ENCODE measurements around the gene TWF2.

TWF2 gene

DNA sequence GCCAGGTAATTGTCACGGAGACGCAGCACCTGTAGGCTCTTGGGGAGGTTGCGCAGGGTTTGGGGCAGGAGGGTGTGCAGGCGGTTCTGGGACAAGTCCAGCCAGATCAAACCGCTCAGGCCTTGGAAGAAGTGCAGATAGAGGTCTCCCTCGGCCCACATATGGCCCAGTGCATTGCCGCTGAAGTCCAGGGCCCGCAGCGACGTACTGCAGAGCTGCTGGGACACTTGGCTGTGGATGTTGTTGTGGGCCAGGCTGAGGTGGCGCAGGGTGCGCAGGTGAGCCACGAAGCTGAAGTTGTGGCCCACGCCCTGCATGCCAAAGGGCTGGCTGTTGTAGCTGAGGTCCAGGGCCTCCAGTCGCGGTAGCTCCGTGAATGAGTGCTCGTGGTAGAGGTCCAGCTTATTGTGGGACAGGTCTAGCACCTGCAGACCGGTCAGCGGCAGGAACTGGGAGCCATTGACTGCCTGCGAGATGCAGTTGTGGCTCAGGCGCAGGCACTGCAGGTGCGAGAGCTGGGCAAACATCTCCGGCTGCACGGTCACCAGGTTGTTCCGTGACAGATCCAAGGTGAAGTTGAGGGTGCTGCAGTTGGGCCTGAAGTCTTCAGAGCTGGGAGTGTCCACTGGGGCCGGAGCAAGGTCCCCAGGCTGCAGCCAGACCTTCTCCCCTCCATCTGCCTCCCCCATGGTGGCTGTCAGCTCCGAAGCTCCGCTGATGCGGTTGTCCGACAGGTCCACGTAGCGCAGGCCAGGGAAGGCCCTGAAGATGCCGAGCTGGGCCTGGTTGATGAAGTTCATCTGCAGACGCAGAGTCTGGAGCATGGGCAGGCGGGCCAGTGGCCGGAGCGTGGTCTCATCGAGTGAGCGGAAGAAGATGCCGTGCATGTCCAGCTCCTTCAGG, 16.4 kb downstream of the TWF2 start:
- no peak for DNase-seq (ENCODE audit: low read depth, low spot score)

DNA sequence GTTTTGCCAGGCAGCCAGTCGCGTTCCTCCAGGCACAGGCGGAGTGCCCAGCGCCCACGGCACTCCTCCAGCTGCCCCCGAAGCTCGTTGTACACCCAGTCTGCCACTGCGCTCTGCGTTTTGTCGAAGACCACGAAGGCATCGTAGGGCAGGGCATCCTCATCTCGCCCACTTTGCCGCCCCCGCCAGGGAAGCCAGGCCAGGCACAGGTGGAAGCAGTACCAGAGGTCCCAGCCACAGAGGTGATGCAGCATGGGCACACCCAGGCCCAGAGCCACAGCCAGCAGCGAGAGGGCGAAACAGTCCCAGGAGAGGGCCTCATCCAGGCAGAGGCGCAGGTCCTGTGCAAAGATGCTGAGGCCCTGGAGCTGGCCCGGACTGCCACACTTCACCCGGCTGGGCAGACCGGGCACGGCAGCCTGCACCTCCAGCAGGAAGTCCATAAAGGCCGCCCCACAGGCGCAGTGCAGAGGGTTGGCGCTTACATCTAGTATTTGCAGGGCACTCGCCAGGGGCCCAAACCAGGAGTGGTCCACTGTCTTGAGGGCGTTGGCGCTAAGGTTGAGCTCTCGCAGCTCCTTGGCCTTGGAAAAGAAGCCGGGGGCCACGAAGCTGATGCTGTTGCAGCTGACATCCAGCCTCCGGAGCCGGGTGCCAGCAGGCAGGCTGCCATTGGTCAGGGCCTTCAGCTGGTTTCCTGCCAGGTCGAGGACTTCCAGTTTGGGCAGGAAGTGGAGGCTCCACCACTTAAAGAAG, 17.2 kb downstream of the TWF2 start:
- no peak for DNase-seq (ENCODE audit: low read depth, low spot score)

- DNase-seq (ENCODE audit: low read depth, low spot score) = no peak
Measured at GRCh38 chr3:52221141-52221562, 17.8 kb downstream of the TWF2 start.

DNA sequence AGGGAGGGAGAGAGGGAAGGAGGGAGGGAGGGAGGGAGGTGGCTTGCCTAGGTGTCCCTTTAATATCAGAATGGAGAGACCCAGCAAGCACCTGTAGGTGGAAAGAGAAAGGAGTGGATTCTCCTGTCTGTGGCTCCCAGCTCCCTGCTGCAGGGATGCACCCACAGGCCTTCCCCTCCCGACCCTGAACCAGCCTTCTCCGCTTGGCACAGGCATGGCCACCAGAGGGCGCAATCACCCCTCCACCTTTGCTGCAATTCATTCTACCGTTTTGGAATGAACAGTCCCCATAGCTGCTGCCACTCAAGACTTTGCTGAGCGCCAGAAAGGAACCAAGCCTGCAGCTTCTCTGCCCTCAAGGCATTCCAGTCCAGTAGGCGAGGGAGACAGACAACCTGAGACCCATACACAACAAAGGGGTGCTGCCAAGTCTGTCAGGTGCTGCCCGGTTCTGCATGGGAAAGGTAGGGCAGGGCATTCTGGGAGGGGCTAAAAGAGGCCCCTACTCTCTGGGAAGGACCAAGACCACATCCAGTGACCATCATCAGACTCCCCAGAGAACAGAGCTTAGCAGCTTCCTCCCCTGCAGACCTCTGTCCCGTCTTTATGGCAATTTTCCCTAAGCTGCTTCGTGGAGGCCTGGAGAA, 18.5 kb downstream of the TWF2 start:
- DNase-seq (ENCODE audit: low read depth, low spot score) = peak; percentile 85

DNA sequence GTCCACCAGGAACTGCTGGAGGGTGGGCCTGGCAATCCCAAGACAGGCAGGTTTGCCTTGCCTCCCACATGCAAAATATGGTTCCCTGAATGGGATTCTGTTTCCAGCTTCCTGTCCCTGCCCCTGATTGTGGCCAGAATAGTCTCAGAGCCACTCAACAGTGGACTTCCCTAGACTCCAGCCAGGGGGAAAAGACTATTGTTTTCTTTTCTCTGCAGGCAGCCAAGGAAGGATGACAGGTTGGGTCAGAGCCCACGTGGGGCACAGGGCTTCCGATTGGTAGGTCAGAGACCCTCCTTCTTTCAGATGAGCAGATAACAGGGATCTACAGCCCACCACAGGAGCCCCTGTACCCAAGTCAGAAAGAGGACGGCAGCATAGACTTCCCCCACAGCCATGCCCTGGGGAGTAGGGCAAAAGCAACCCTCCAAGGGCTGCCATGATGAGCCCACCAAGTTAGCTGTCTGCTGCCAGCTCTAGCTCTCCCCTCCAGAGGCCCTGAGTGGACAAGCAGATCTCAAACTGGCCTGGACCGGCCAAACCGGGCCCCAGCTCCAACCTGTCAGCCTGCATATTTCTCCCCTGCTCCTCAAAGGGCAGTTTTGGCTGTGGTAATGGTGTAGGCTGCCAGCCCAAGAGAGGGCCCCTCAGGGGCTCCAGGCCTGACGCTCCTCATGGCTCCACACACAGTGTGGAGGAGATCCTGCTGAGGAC, 19.9 kb downstream of the TWF2 start:
- no peak for DNase-seq (ENCODE audit: low read depth, low spot score)

- no peak for DNase-seq (ENCODE audit: low read depth, low spot score)
Measured at GRCh38 chr3:52218454-52218853, 20.5 kb downstream of the TWF2 start.

GRCh38 chr3:52218026-52218425, 20.9 kb downstream of the TWF2 start:
- DNase-seq (ENCODE audit: low read depth, low spot score) = no peak

DNA sequence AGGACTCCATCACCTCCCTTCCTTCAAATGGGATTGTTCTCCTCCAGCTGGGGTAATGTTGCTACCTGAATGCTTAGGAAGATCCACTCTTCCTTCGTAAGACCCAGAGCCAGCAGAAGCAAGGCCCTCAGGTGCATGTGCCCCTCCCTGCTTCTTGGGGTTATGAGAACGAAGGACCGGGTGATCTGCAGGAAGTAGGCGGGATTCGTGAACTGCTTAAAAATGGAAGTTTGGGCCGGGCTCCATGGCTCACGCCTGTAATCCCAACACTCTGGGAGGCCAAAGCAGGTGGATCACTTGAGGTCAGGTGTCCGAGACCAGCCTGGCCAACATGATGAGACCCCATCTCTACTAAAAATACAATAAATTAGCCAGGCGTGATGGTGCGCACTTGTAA, 21.6 kb downstream of the TWF2 start:
- DNase-seq (ENCODE audit: low read depth, low spot score) = no peak

DNA sequence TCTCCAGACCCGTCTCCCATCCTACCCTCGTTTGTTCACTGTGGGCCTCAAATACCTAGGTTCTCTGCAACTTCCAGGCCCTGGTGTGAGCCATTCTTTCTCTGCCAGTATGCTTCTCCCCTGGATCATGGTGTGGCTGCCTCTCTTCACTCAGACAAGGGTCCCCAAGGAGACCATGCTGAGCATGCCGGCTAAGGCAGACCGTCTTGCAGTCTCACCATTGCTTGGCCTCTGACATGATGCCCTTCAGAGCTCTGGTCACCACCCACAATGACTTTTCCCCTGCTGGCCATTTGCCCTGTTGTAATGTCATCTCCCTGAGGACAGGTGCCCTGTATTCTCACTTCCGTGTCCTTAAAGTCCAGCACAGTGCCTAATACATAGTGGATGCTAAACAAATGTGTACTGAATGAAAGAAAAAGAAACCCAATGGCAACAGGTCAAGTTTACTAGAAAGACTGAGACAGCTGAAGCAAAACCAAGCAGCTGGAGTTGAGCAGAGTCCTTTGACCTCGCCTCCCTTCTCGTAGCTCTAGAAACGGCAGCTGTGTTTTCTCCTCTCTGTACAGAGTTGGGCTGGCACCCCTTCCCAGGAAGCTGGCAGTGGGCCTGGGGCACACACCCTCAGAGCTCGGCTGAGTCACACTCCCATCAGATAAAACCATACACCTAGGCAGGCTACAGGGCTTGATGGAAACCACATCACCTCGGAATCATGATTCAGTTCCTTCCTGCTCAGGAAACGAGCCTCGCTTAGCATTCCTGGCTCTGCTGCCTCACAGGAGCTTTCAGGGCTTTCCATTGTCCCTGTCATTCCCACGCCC, 22.2 kb downstream of the TWF2 start:
- no peak for DNase-seq (ENCODE audit: low read depth, low spot score)

DNA sequence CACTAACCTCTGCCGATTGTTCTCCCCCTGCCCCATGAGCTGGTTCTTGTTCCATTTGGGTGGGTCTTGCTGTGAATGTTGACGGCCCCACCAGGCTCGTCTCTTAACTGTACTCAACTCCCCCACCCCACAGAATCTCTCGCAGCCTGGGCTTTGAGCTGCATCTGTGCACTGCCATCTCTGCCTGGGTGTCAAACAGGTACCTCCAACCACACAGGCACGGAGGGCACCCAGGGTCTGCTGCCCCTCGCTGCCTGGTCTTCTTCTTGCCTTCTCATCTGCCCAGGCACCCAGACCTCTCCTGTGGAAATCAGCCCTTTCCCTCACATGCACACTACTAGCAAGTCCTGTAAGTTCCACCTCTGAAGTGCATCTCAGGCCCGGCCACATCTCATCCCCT, 23.6 kb downstream of the TWF2 start:
- DNase-seq (ENCODE audit: low read depth, low spot score) = no peak

- no peak for DNase-seq (ENCODE audit: low read depth, low spot score)
Measured at GRCh38 chr3:52213901-52214300, 25.1 kb downstream of the TWF2 start.

- DNase-seq (ENCODE audit: low read depth, low spot score) = no peak
Measured at GRCh38 chr3:52213005-52213404, 26.0 kb downstream of the TWF2 start.

DNA sequence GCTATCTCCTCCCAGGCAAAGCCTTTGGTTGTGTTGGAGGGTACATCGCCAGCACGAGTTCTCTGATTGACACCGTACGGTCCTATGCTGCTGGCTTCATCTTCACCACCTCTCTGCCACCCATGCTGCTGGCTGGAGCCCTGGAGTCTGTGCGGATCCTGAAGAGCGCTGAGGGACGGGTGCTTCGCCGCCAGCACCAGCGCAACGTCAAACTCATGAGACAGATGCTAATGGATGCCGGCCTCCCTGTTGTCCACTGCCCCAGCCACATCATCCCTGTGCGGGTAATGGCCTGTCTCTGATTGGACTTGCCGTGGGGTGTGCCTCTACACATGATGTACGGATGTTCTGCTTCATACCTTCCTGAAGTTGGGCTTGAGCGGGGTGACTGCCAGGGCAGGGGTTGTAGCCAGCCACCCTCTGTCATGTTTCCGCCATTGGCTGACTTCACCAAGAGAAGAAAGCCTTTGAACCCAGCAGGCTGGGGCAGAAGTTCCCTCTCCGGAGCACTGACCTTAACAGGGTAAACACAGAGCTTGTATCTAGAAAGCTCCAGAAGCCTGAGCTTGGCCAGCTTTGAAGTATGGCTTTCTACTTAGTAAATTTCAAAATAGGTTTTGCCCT, 27.6 kb downstream of the TWF2 start:
- no peak for DNase-seq (ENCODE audit: low read depth, low spot score)

DNA sequence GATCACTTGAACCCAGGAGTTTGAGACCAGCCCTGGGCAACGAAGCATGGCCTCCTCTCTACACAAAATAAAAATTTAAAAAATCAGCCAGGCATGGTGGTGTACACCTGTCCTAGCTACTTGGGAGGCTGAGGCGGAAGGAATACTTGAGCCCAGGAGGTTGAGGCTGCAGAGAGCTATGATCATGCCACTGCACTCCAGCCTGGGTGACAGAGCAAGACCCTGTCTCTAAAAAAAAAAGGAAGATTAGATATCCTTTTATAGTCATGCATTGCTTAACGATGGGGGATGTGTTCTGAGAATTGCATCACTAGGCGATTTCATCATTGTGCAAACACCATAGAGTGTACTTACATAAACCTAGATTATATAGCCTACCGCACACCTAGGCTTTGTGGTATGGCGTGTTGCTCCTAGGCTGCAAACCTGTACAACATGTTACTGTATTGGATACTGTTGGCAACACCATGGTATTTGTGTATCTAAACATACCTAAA, 28.4 kb downstream of the TWF2 start:
- DNase-seq (ENCODE audit: low read depth, low spot score) = no peak

GRCh38 chr3:52210037-52210436, 28.9 kb downstream of the TWF2 start:
- DNase-seq (ENCODE audit: low read depth, low spot score) = no peak

DNA sequence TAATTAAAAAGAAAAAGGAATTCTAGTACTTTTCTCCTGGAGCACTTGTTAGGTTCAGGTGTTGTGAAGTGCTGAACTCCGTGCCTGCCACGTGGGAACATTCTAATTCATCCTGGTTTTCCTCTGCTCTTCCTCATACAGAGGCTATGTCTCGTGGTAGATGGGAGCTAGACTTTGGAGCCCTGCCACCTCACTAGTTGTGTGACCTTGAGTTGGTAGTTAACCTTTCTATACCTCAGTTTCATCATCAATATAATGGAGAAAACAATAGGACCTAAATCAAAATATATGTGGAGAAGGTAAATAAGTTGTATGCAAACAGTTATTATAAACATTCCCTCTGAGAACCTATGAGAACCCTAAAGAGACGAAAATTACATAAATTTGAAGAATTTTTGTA, 30.4 kb downstream of the TWF2 start:
- DNase-seq (ENCODE audit: low read depth, low spot score) = no peak

DNA sequence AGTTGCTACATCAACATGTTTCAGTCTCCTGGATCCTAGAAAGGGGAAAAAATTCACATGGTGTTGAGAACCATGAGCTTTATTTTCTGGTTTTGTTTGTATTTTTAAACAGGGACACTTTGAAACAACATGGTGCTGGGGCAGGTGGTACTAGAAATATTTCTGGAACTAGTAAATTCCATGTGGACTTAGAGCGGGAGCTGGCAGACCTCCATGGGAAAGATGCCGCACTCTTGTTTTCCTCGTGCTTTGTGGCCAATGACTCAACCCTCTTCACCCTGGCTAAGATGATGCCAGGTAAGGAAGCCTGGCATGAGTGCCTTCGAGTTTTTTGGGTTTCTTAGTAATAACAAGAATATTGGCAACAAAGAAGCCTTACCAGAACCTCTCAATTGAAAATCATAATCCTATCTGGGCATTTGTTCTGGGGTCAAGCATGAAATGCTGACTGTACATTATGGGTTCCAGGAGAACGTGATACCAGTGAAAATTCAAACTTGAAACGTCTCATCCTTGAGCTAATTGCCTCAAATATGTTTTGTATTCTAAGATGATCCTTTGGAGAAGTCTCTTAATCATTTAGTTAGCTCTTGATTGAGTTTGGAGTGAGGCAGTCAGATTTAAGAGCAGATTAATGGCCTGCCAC, 33.1 kb downstream of the TWF2 start:
- no peak for DNase-seq (ENCODE audit: low read depth, low spot score)

- DNase-seq (ENCODE audit: low read depth, low spot score) = no peak
Measured at GRCh38 chr3:52204337-52205073, 34.5 kb downstream of the TWF2 start.

- no peak for DNase-seq (ENCODE audit: low read depth, low spot score)
Measured at GRCh38 chr3:52203701-52204100, 35.3 kb downstream of the TWF2 start.

All from activated naive CD8-positive, alpha-beta T cell treated with anti-CD3 and anti-CD28 coated beads, Interleukin-2, amount 50 U/mL, for 16 hours (primary cell).